Activated B cell treated with CpG ODN at 0.5 μM for 24 hours (primary cell): Measurements from ENCODE around the gene RAB9B. TPM values are rescaled to one million over a fixed set of nuclear protein-coding genes. Genes with fewer than 3 reads are reported as not detected.

Experiments
- ATAC-seq: fragments of 200-7000 bp; cut with Tn5 transposase; one replicate; pipeline ENCODE4 v1.10.0; 2021; ENCODE audit warnings: low read depth, mild to moderate bottlenecking, moderate library complexity
- CTCF ChIA-PET: fragments of 350-600 bp; sonication (Branson Sonifier 250); formaldehyde crosslinking; loops from one replicate; lab custom pipeline; 2021; ENCODE audit warnings: antibody characterized with exemption; lab: Charles Lee
- POLR2A ChIA-PET: fragments of 350-600 bp; sonication (Branson Sonifier 250); formaldehyde crosslinking; loops from one replicate; lab custom pipeline; 2021; ENCODE audit warnings: antibody characterized with exemption; lab: Charles Lee
- DNase-seq: peaks from one replicate; pipeline ENCODE4 v3.0.0; 2022
- H3K27ac Mint-ChIP-seq: one replicate; pipeline ENCODE4 v1.8.0; 2020; ENCODE audit warnings: mixed read lengths
- H3K27me3 Mint-ChIP-seq: one replicate; pipeline ENCODE4 v1.8.0; 2021; ENCODE audit warnings: mixed read lengths
- H3K36me3 Mint-ChIP-seq: one replicate; pipeline ENCODE4 v1.8.0; 2021; ENCODE audit warnings: low read depth, mixed read lengths
- H3K4me1 Mint-ChIP-seq: one replicate; pipeline ENCODE4 v1.8.0; 2021; ENCODE audit warnings: mixed read lengths
- H3K4me3 Mint-ChIP-seq: one replicate; pipeline ENCODE4 v1.8.0; 2020; ENCODE audit warnings: mild to moderate bottlenecking, mixed read lengths
- H3K9me3 Mint-ChIP-seq: one replicate; pipeline ENCODE4 v1.8.0; 2020; ENCODE audit warnings: mixed read lengths
- intact Hi-C: fragments of 100-400 bp; cut with micrococcal nuclease; formaldehyde crosslinking; loops from one replicate; pipeline ENCODE4 v1.15.1; 2024
- total RNA-seq: library from RNA; stranded (reverse); gene quantifications from 2 replicates; pipeline ENCODE4 v1.2.3, GENCODE V29; 2022
- TF ChIP-seq, protein P1 (sequence below): fragments of 200-600 bp; IDR thresholded peaks from one replicate; pipeline ENCODE4 v1.8.0; 2022; ENCODE audit warnings: antibody characterized with exemption, mild to moderate bottlenecking

RAB9B gene
- total RNA-seq, 1 donor from 2014 or later, result 0.51 TPM

DNA sequence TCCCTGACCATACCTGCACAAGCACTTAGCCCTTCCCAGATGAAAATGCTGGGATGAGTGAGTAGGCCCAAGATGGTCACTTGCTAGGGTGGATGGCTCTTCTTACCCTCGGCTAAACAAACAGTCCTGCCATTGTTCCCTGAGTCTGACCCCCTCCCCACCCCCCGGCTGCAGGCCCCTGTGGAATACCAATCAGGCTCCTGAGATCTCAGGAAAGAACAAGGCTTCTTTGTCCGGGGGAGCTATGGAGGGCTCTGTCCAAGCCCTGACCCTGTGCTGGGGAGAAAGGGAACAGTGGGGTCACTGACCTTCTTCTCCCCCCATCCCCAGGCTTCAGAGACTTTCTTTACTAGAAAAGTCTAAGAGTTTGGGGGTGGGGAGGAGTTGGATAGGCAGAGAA is 49.4 kb downstream of the RAB9B start:
- Mint-ChIP-seq H3K36me3 (no peaks in the 10 kb centered on the region), H3K4me3 (no peak overlapping the region), H3K9me3 (no peaks in the 10 kb centered on the region), H3K4me1 (peaks cover under 1% of the 10 kb centered on the region), H3K27ac (no peak overlapping the region), H3K27me3 (no peaks in the 10 kb centered on the region)
- TF ChIP-seq, protein P1, sequence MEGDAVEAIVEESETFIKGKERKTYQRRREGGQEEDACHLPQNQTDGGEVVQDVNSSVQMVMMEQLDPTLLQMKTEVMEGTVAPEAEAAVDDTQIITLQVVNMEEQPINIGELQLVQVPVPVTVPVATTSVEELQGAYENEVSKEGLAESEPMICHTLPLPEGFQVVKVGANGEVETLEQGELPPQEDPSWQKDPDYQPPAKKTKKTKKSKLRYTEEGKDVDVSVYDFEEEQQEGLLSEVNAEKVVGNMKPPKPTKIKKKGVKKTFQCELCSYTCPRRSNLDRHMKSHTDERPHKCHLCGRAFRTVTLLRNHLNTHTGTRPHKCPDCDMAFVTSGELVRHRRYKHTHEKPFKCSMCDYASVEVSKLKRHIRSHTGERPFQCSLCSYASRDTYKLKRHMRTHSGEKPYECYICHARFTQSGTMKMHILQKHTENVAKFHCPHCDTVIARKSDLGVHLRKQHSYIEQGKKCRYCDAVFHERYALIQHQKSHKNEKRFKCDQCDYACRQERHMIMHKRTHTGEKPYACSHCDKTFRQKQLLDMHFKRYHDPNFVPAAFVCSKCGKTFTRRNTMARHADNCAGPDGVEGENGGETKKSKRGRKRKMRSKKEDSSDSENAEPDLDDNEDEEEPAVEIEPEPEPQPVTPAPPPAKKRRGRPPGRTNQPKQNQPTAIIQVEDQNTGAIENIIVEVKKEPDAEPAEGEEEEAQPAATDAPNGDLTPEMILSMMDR, result no peak
- intact Hi-C loops, result no loop called here
- ChIA-PET POLR2A (no interaction called here), CTCF (no interaction called here)
- ATAC-seq, result no peak
- no peak for DNase-seq

DNA sequence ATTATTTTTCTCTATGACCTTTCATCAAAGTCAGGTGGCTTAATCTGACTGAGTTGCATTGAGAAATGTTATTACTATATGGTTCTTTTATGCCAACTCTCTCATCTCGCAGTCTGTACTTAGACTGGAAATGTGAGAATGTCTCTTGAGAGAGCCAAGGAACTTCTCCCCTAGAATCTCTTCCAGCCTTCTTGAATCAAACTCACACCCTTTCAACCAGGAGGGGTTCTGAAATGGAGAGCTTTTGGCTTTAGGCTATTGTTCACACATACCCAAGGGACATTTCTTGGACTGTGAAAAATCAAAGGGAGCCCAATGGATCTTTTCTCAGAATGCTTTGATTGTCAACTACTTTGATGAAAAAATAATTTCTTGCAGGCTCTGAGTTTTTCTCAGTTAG is 50.4 kb downstream of the RAB9B start:
- TF ChIP-seq, protein P1, result no peak
- intact Hi-C loops, result no loop called here
- Mint-ChIP-seq H3K4me1 (no peaks in the 10 kb centered on the region), H3K27ac (no peak overlapping the region), H3K4me3 (no peak overlapping the region), H3K9me3 (no peaks in the 10 kb centered on the region), H3K27me3 (no peaks in the 10 kb centered on the region), H3K36me3 (no peaks in the 10 kb centered on the region)
- CTCF ChIA-PET, result no interaction called here
- POLR2A ChIA-PET, result no interaction called here
- DNase-seq (no peak), ATAC-seq (no peak)

DNA sequence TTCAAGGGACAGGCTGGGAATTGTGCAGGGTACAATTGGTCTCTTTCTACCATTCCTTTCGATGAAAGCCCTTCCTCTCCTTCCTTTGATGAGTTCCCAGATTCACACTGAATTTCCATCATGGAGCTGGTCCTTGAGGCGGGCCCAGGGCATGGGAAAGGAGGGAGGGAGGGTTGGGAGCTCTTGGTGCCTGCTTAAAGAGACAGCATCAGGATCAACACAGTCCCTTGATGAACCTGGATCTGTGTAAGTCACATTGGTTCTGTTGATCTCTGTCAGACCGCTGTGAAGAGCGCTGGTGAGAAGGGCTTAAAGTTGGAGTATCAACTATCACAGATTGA is 51.0 kb downstream of the RAB9B start:
- intact Hi-C loops, result no loop called here
- H3K27ac Mint-ChIP-seq, result no peak overlapping the region
- H3K4me1 Mint-ChIP-seq, result no peaks in the 10 kb centered on the region
- H3K9me3 Mint-ChIP-seq, result no peaks in the 10 kb centered on the region
- TF ChIP-seq, protein P1, result no peak
- CTCF ChIA-PET, result no interaction called here
- no peak overlapping the region for H3K4me3 Mint-ChIP-seq
- DNase-seq, result no peak
- ATAC-seq, result no peak
- H3K36me3 Mint-ChIP-seq, result no peaks in the 10 kb centered on the region
- no peaks in the 10 kb centered on the region for H3K27me3 Mint-ChIP-seq
- POLR2A ChIA-PET, result no interaction called here

DNA sequence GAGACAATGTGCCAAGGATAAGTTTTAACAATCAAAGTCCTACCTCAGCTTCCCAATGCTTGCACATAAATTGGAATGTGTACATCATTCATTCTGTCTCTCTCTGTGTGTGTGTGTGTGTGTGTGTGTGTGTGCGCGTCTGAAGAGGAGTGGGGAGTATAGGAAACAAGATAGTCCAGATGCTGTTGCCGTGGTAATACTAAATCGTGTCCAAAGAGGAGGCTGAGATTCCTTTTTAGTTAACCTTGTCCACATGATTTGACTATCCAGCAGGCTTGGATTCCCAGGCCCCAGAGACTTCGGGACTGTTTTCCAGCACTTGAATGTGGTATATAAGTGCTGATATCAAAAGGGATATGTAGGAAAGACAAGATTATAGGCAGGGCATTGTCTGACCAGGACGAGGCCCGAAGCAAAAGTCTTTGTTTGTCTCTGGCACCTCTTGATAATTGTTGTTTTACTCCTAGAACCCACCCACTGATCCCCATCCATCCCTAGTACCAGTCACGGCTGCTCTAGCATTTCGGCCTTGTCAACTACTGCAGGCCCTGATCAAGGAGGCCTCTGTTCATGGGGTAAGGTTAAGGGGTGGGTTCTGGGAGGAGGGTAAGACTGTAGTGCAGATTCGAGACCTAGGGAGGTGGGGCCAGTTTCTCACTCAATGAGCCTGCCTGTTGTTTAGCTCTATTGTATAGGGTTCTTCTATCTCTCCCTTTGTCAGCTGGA is 51.6 kb downstream of the RAB9B start:
- no peak for DNase-seq
- Mint-ChIP-seq H3K27me3 (no peaks in the 10 kb centered on the region), H3K4me1 (no peaks in the 10 kb centered on the region), H3K36me3 (no peaks in the 10 kb centered on the region), H3K9me3 (no peaks in the 10 kb centered on the region), H3K27ac (no peak overlapping the region), H3K4me3 (no peak overlapping the region)
- no peak for ATAC-seq
- TF ChIP-seq, protein P1, result no peak
- CTCF ChIA-PET, result no interaction called here
- POLR2A ChIA-PET, result no interaction called here
- intact Hi-C loops, result no loop called here

DNA sequence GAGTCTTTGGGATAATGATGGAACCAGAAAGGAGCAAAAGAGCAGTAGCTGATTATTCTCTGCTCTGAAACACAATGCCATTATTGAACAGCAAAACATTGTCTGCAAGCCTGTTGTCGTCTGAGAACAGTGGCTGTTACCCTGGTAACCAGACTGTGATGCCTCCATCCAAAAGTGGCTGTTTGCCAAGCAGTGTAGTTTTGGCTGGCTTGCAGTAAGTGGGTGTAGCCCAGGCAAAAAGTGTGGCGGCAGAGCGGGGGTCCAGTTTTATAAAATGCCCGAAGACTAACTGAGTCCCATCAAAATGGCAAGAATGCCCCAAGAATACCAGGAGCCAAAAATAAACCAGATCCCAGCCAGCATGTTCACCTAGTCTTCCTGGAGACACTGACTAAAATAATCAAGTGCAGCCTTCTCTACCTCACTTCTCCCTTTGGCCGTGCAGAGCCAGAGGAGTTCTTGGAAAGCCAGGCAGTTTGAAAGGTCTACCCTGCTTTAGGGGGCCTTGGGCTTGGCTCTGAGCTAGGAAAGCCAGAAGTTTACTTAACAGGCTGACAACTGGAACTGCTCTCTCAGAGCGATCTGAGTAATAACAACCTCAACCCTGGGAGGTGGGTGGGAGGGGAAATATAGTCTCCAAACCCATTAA is 52.8 kb downstream of the RAB9B start:
- ChIA-PET POLR2A (no interaction called here), CTCF (no interaction called here)
- no peak for DNase-seq
- intact Hi-C loops, result no loop called here
- H3K4me1 Mint-ChIP-seq, result no peaks in the 10 kb centered on the region
- no peaks in the 10 kb centered on the region for H3K36me3 Mint-ChIP-seq
- no peaks in the 10 kb centered on the region for H3K9me3 Mint-ChIP-seq
- no peak overlapping the region for H3K4me3 Mint-ChIP-seq
- TF ChIP-seq, protein P1, result no peak
- ATAC-seq, result no peak
- no peak overlapping the region for H3K27ac Mint-ChIP-seq
- peaks cover 2% of the 10 kb centered on the region for H3K27me3 Mint-ChIP-seq
